Measurements from ENCODE around the gene SND1. TPM values are rescaled to one million over a fixed set of nuclear protein-coding genes. Genes with fewer than 3 reads are reported as not detected.

The SND1 gene
- total and polyA plus RNA-seq, 2 donors (not counting 3 experiments of a cell fraction or from before 2014, with no cell fraction given): 116 to 249 TPM

DNA sequence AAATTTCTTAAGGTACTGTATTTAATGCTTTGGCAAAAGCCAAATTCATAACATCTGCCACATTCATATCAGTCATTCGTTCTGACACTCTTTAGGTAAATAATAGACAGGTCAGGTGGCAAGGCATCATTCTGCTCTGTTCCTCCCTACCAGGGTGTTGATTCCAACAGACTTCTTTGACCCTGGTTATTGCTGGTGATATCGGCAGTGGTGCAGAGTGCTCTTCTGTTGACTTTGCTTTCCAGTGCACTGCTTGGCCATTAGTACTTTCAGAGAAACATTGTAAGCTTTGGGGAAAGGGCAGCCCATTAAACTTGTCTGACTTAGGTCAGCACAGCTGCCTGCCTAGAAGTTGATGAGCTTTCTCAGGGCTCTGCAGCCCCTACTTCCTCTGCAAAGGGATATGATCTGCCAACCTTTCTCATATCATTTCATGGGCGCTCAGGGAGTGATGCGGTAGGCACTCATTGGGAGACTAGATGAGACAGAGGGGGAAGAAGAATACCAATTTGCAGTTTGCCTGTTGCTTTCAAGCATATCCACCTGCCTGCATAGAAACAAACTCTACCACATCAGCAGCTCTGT, 240.0 kb downstream of the SND1 start:
- no TSS peak for BruUV-seq (replicated peaks)
- H3K9ac ChIP-seq (replicated peaks; ENCODE audit: extremely low read depth, insufficient read depth, low read length): no peak overlapping the region
- FAIRE-seq (no peak), DNase-seq (ENCODE audit: low read depth, low spot score) (no peak)
- POLR2A ChIA-PET: no interaction called here
- H3K4me1 ChIP-seq (ENCODE audit: control insufficient read depth, extremely low read depth, insufficient read depth, low read length): peaks cover 11% of the 10 kb centered on the region
- no peaks in the 10 kb centered on the region for H3K9me3 ChIP-seq (replicated peaks; ENCODE audit: control insufficient read depth, insufficient read depth, low read length)
- no peak overlapping the region for H3K4me2 ChIP-seq (ENCODE audit: insufficient read depth, low read length)
- CTCF ChIA-PET: interaction anchor here (1.9 kb wide), 1 partner anchor 183 kb away, joined by 4 read pairs; no protein-coding TSS in a partner anchor
- H2AFZ ChIP-seq (ENCODE audit: low read depth, low read length): no peak overlapping the region
- intact Hi-C loops (cut with micrococcal nuclease): no loop called here
- H3K27me3 ChIP-seq (ENCODE audit: control insufficient read depth in 2 of 2, insufficient read depth in 2 of 2, low read length in 2 of 2): no peaks in the 10 kb centered on the region
- peaks cover 15% of the 10 kb centered on the region for H3K79me2 ChIP-seq (ENCODE audit: control insufficient read depth, insufficient read depth, low read length)
- no peak for TF ChIP-seq GATA2 (IDR thresholded peaks at IDR 0.05; ENCODE audit: insufficient read depth, insufficient read length, low read depth, low read length)
- TF ChIP-seq, protein P1, sequence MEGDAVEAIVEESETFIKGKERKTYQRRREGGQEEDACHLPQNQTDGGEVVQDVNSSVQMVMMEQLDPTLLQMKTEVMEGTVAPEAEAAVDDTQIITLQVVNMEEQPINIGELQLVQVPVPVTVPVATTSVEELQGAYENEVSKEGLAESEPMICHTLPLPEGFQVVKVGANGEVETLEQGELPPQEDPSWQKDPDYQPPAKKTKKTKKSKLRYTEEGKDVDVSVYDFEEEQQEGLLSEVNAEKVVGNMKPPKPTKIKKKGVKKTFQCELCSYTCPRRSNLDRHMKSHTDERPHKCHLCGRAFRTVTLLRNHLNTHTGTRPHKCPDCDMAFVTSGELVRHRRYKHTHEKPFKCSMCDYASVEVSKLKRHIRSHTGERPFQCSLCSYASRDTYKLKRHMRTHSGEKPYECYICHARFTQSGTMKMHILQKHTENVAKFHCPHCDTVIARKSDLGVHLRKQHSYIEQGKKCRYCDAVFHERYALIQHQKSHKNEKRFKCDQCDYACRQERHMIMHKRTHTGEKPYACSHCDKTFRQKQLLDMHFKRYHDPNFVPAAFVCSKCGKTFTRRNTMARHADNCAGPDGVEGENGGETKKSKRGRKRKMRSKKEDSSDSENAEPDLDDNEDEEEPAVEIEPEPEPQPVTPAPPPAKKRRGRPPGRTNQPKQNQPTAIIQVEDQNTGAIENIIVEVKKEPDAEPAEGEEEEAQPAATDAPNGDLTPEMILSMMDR (IDR thresholded peaks at IDR 0.05; ENCODE audit: extremely low read depth in 1 of 2, insufficient read depth in 1 of 2, low read depth in 1 of 2, low read length in 2 of 2): no peak
- TF ChIP-seq JUN (IDR thresholded peaks at IDR 0.05; ENCODE audit: borderline replicate concordance, insufficient read depth, insufficient read length, low read depth): no peak
- TF ChIP-seq EZH2 (IDR thresholded peaks at IDR 0.05; ENCODE audit: borderline replicate concordance, low read depth, low read length, severe bottlenecking): no peak
- TF ChIP-seq POLR2A (IDR thresholded peaks at IDR 0.05; ENCODE audit: low read depth, low read length): no peak
- TF ChIP-seq, protein P2, sequence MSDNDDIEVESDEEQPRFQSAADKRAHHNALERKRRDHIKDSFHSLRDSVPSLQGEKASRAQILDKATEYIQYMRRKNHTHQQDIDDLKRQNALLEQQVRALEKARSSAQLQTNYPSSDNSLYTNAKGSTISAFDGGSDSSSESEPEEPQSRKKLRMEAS (IDR thresholded peaks at IDR 0.05; ENCODE audit: insufficient read depth, insufficient read length): no peak
- TF ChIP-seq FOS (IDR thresholded peaks at IDR 0.05; ENCODE audit: borderline replicate concordance, insufficient read depth, low read length): no peak
- TF ChIP-seq MYC (IDR thresholded peaks at IDR 0.05; ENCODE audit: low read depth, low read length): no peak
- no peak for TF ChIP-seq POLR2AphosphoS5 (IDR thresholded peaks at IDR 0.05; ENCODE audit: insufficient read depth, low read depth, low read length)
- no peak overlapping the region for H3K4me3 ChIP-seq (replicated peaks in 1 of 3; ENCODE audit: insufficient read depth in 1 of 3, low read depth in 1 of 3, low read length in 3 of 3)
- no peaks in the 10 kb centered on the region for H3K9me1 ChIP-seq (replicated peaks; ENCODE audit: control insufficient read depth, extremely low read depth, insufficient read depth, low read length)
- peaks cover 3 to 10% of the 10 kb centered on the region in 2 experiments for H3K36me3 ChIP-seq (ENCODE audit: control insufficient read depth in 2 of 2, extremely low read depth in 1 of 2, insufficient read depth in 2 of 2, low read length in 2 of 2)
- H4K20me1 ChIP-seq (replicated peaks; ENCODE audit: control insufficient read depth, extremely low read depth, insufficient read depth, low read length): peaks cover 1% of the 10 kb centered on the region
- no peak overlapping the region for H3K27ac ChIP-seq (ENCODE audit: insufficient read depth, low read depth, low read length)
- dilution Hi-C loops (cut with MboI; ENCODE audit: extremely low pct_ligation_motif_present, low sequenced_read_pairs): no loop called here

All from endothelial cell of umbilical vein (primary cell).